IMR-90 (cell line): ENCODE data around the gene CYTH2.

Experiments used
- BHLHE40 ChIP-seq: fragments of 150-350 bp; IDR thresholded peaks from 2 replicates; pipeline ENCODE4 v1.6.1; 2016; ENCODE audit warnings: mild to moderate bottlenecking, low read depth, low read length
- CEBPB ChIP-seq: IDR thresholded peaks from 2 replicates; pipeline ENCODE4 v1.6.1; 2012; ENCODE audit warnings: low read depth, low read length, improper control_type of control experiment
- CHD1 ChIP-seq: IDR thresholded peaks from 2 replicates; pipeline ENCODE4 v1.6.1; 2012; ENCODE audit warnings: low read depth, low read length, improper control_type of control experiment
- MAFK ChIP-seq: IDR thresholded peaks from 2 replicates; pipeline ENCODE4 v1.6.1; 2012; ENCODE audit warnings: low read depth, low read length, improper control_type of control experiment
- POLR2A ChIP-seq: IDR thresholded peaks from 2 replicates; pipeline ENCODE4 v1.6.1; 2012; ENCODE audit warnings: mild to moderate bottlenecking, low read depth, low read length
- RAD21 ChIP-seq: IDR thresholded peaks from 2 replicates; pipeline ENCODE4 v1.6.1; 2012; ENCODE audit warnings: low read length, improper control_type of control experiment
- TF ChIP-seq, protein P1 (sequence below): fragments of 150-350 bp; IDR thresholded peaks from 2 replicates; pipeline ENCODE4 v1.6.1; 2017; ENCODE audit warnings: mild to moderate bottlenecking, antibody characterized with exemption, low read length, low read depth
- TF ChIP-seq, protein P2 (sequence below): conservative IDR thresholded peaks from 2 replicates; pipeline ENCODE4 v1.5.1; 2012; ENCODE audit warnings: mild to moderate bottlenecking, low read depth, low read length, improper control_type of control experiment

DNA sequence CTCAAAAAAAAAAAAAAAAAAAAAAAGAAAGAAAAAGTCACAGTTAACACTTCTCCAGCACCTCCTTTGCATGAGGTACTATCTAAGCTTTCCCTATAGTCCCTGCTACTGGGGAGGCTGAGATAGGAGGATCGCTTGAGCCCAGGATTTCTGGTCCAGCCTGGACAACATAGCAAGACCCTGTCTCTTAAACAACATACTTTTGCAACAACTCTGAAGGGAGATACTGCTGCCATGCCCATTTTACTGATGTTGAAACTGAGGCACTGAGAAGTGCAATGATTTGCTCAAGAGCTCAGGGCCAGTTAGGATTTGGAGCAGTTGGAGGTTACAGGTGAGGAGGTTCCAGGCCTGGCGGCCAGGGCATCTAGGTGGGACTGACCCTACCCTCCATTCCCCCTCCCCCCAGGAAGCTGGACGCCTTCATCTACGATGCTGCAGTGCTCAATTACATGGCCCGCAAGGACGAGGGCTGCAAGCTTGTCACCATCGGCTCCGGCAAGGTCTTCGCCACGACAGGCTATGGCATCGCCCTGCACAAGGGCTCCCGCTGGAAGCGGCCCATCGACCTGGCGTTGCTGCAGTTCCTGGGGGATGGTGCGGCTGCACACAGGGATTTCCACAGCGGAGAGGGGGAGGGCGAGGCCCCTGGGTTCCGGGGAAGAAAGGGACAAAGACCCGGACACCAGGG, 27.7 kb upstream of the CYTH2 start:
- TF ChIP-seq, protein P1, sequence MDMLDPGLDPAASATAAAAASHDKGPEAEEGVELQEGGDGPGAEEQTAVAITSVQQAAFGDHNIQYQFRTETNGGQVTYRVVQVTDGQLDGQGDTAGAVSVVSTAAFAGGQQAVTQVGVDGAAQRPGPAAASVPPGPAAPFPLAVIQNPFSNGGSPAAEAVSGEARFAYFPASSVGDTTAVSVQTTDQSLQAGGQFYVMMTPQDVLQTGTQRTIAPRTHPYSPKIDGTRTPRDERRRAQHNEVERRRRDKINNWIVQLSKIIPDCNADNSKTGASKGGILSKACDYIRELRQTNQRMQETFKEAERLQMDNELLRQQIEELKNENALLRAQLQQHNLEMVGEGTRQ: no peak
- TF ChIP-seq, protein P2, sequence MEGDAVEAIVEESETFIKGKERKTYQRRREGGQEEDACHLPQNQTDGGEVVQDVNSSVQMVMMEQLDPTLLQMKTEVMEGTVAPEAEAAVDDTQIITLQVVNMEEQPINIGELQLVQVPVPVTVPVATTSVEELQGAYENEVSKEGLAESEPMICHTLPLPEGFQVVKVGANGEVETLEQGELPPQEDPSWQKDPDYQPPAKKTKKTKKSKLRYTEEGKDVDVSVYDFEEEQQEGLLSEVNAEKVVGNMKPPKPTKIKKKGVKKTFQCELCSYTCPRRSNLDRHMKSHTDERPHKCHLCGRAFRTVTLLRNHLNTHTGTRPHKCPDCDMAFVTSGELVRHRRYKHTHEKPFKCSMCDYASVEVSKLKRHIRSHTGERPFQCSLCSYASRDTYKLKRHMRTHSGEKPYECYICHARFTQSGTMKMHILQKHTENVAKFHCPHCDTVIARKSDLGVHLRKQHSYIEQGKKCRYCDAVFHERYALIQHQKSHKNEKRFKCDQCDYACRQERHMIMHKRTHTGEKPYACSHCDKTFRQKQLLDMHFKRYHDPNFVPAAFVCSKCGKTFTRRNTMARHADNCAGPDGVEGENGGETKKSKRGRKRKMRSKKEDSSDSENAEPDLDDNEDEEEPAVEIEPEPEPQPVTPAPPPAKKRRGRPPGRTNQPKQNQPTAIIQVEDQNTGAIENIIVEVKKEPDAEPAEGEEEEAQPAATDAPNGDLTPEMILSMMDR: no peak
- TF ChIP-seq BHLHE40 (no peak), RAD21 (no peak), POLR2A (no peak), CEBPB (no peak), MAFK (no peak), CHD1 (no peak)
